Keratinocyte (primary cell): ENCODE data around the gene SPIN2A. TPM values are rescaled to one million over a fixed set of nuclear protein-coding genes. Genes with fewer than 3 reads are reported as not detected.
A peak's percentile ranks its signal among the peaks of the same experiment; 100 is the strongest.

Source experiments
- DNase-seq: peaks from one replicate; pipeline ENCODE4 v3.0.0-alpha.2; 2011; ENCODE audit warnings: low read depth, missing footprints, low spot score
- FAIRE-seq: peaks from 2 replicates; lab custom pipeline; 2011; peaks lifted over from hg19 to GRCh38; lab: Jason Lieb, UNC
- H2AFZ ChIP-seq: 2 replicates; pipeline ENCODE4 v1.6.0; 2012; ENCODE audit warnings: low read length, control low read depth, inconsistent platforms; ENCODE audit not compliant: control insufficient read depth
- H3K27ac ChIP-seq: 2 replicates; pipeline ENCODE4 v1.5.1; 2011; ENCODE audit warnings: low read length; ENCODE audit not compliant: control insufficient read depth, insufficient read depth
- H3K27me3 ChIP-seq: 3 replicates; pipeline ENCODE4 v1.6.0; 2011; ENCODE audit warnings: low read length; ENCODE audit not compliant: control insufficient read depth, insufficient read depth; ENCODE audit errors: extremely low read depth
- H3K36me3 ChIP-seq, 2 experiments: 2 replicates in 1 of 2; 3 replicates in 1 of 2; pipeline ENCODE4 v1.5.1; 2011; ENCODE audit warnings: low read length in 2 of 2, mild to moderate bottlenecking in 1 of 2; ENCODE audit not compliant: control insufficient read depth in 2 of 2, insufficient read depth in 2 of 2; ENCODE audit errors: extremely low read depth in 1 of 2
- H3K4me1 ChIP-seq: 3 replicates; pipeline ENCODE4 v1.5.1; 2011; ENCODE audit warnings: low read length; ENCODE audit not compliant: control insufficient read depth, insufficient read depth; ENCODE audit errors: extremely low read depth
- H3K4me2 ChIP-seq: 3 replicates; pipeline ENCODE4 v1.6.0; 2011; ENCODE audit warnings: low read depth, low read length; ENCODE audit not compliant: control insufficient read depth, insufficient read depth; ENCODE audit errors: extremely low read depth
- H3K4me3 ChIP-seq, 3 experiments: fragments of 200-600 bp in 1 of 3; sonication (generic) in 1 of 3; 2 replicates in 2 of 3; 3 replicates in 1 of 3; pipeline ENCODE4 v1.5.1; 2011 to 2016; ENCODE audit warnings: low read length in 3 of 3, mild to moderate bottlenecking in 3 of 3, control low read depth in 2 of 3, inconsistent platforms in 1 of 3, low read depth in 1 of 3, mixed read lengths in 1 of 3, mixed run types in 1 of 3, moderate library complexity in 1 of 3; ENCODE audit not compliant: control insufficient read depth in 2 of 3, insufficient read depth in 2 of 3; ENCODE audit errors: extremely low read depth in 1 of 3
- H3K79me2 ChIP-seq: 2 replicates; pipeline ENCODE4 v1.6.0; 2012; ENCODE audit warnings: low read length; ENCODE audit not compliant: control insufficient read depth, insufficient read depth
- H3K9ac ChIP-seq: 3 replicates; pipeline ENCODE4 v1.6.0; 2011; ENCODE audit warnings: low read length; ENCODE audit not compliant: control insufficient read depth, insufficient read depth; ENCODE audit errors: extremely low read depth
- H3K9me1 ChIP-seq: 3 replicates; pipeline ENCODE4 v1.6.0; 2011; ENCODE audit warnings: low read length; ENCODE audit not compliant: control insufficient read depth, insufficient read depth; ENCODE audit errors: extremely low read depth
- H3K9me3 ChIP-seq: 2 replicates; pipeline ENCODE4 v1.5.1; 2012; ENCODE audit warnings: low read depth, low read length; ENCODE audit not compliant: control insufficient read depth
- H4K20me1 ChIP-seq: 3 replicates; pipeline ENCODE4 v1.6.0; 2011; ENCODE audit warnings: low read length; ENCODE audit not compliant: control insufficient read depth, insufficient read depth; ENCODE audit errors: extremely low read depth
- CTCF ChIP-seq, 3 experiments: IDR thresholded peaks in 1 of 3; conservative IDR thresholded peaks in 1 of 3; optimal IDR thresholded peaks in 1 of 3; 2 replicates in 2 of 3; 3 replicates in 1 of 3; pipeline versions ENCODE3 to v1.5.1; 2011; ENCODE audit warnings: low read length in 3 of 3, mild to moderate bottlenecking in 3 of 3, moderate library complexity in 2 of 3, control low read depth in 1 of 3, inconsistent platforms in 1 of 3; ENCODE audit not compliant: insufficient read depth in 2 of 3; ENCODE audit errors: extremely low read depth in 1 of 3
- EZH2 ChIP-seq: IDR thresholded peaks from one replicate; pipeline ENCODE4 v1.6.1; 2012; ENCODE audit warnings: inconsistent platforms, mild to moderate bottlenecking, low read length, moderate library complexity
- dilution Hi-C: fragments of 300-500 bp; cut with MboI; formaldehyde crosslinking; loops from one replicate; pipeline ENCODE4 v1.7.0; 2020; ENCODE audit warnings: low sequenced_read_pairs; ENCODE audit not compliant: extremely low pct_ligation_motif_present
- polyA plus RNA-seq, 5 experiments: library from polyadenylated mRNA; depleted of rRNA in 3 of 5; stranded (reverse) in 3 of 5; stranded (forward) in 1 of 5; unstranded in 1 of 5; fragments of >200 nt; gene quantifications; 1 replicate in 1 of 5; 2 replicates in 3 of 5; 3 replicates in 1 of 5; pipeline versions ENCODE4 v1.2.1 to v1.2.3, GENCODE V29; 2011 to 2012; ENCODE audit warnings: missing spikeins in 2 of 5, low read depth in 1 of 5, low replicate concordance in 1 of 5

The SPIN2A gene
- polyA plus RNA-seq, 1 donor (not counting 4 experiments of a cell fraction or from before 2014, with no cell fraction given), result 0.42 TPM

- DNase-seq (no peak), FAIRE-seq (no peak)
- Histone ChIP-seq H3K27me3 (no peaks in the 10 kb centered on the region), H3K9me1 (no peaks in the 10 kb centered on the region), H4K20me1 (no peaks in the 10 kb centered on the region), H3K9ac (no peak overlapping the region), H3K9me3 (no peaks in the 10 kb centered on the region), H3K4me2 (no peak overlapping the region), H3K79me2 (no peaks in the 10 kb centered on the region), H3K27ac (no peak overlapping the region), H3K36me3 (no peaks in the 10 kb centered on the region), H2AFZ (no peak overlapping the region), H3K4me3 (no peak overlapping the region), H3K4me1 (no peaks in the 10 kb centered on the region)
- TF ChIP-seq CTCF (optimal IDR thresholded peaks at IDR 0.05 in 1 of 3, IDR thresholded peaks at IDR 0.05 in 1 of 3, conservative IDR thresholded peaks at IDR 0.05 in 1 of 3; ENCODE audit: extremely low read depth in 1 of 3, insufficient read depth in 2 of 3, low read length in 3 of 3) (no peak), EZH2 (no peak)
- dilution Hi-C loops, result no loop called here
Measured at GRCh38 chrX:57132046-57132445, 5.2 kb downstream of the SPIN2A start.

GRCh38 chrX:57121816-57122215 is 15.4 kb downstream of the SPIN2A start:
- dilution Hi-C loops, result no loop called here

More at GRCh38 chrX:57121816-57122215, 15.4 kb downstream of the SPIN2A start:
- Histone ChIP-seq H3K4me3 (peak overlapping the region; percentile 54 to 75 (median 71)), H3K36me3 (no peaks in the 10 kb centered on the region), H2AFZ (peak overlapping the region; percentile 90), H3K9me3 (no peaks in the 10 kb centered on the region), H3K27ac (no peak overlapping the region), H3K9me1 (no peaks in the 10 kb centered on the region), H4K20me1 (no peaks in the 10 kb centered on the region), H3K79me2 (no peaks in the 10 kb centered on the region), H3K9ac (peak overlapping the region; percentile 65), H3K4me1 (no peaks in the 10 kb centered on the region), H3K4me2 (peak overlapping the region; percentile 56), H3K27me3 (no peaks in the 10 kb centered on the region)
- no peak for TF ChIP-seq CTCF (optimal IDR thresholded peaks at IDR 0.05 in 1 of 3, IDR thresholded peaks at IDR 0.05 in 1 of 3, conservative IDR thresholded peaks at IDR 0.05 in 1 of 3; ENCODE audit: extremely low read depth in 1 of 3, insufficient read depth in 2 of 3, low read length in 3 of 3)
- no peak for TF ChIP-seq EZH2
- no peak for DNase-seq
- FAIRE-seq, result no peak
